SK-N-MC (cell line): ENCODE results near the gene ZBTB20.

Source experiments
- EZH2 ChIP-seq: fragments of 200-600 bp; sonication (generic); IDR thresholded peaks from one replicate; pipeline ENCODE4 v1.6.1; 2017; ENCODE audit warnings: antibody characterized with exemption
- FOXP2 ChIP-seq: optimal IDR thresholded peaks from 2 replicates; pipeline ENCODE3; 2011; ENCODE audit warnings: mild to moderate bottlenecking, moderate library complexity; ENCODE audit not compliant: insufficient read depth; ENCODE audit errors: extremely low read length, control extremely low read depth
- POLR2AphosphoS5 ChIP-seq: IDR thresholded peaks from 2 replicates; pipeline ENCODE4 v1.6.1; 2012; ENCODE audit warnings: mild to moderate bottlenecking, low read depth, low read length, borderline replicate concordance

- no peak for TF ChIP-seq POLR2AphosphoS5
- TF ChIP-seq EZH2 = no peak
- TF ChIP-seq FOXP2 = no peak
These were observed 204.3 kb downstream of the ZBTB20 start for GRCh38 chr3:114942773-114943172.
